Stimulated activated CD8-positive, alpha-beta memory T cell treated with anti-CD3 and anti-CD28 coated beads, Interleukin-4, amount 100 ng/mL, for 4 hours (primary cell): Measurements from ENCODE around the gene ALS2.
"Not testable (repeated sequence)": the region's sequence is repeated elsewhere in the genome, so short reads cannot be mapped to it uniquely, and the experiment has no call there.

Experiments used
- DNase-seq, 2 donors: peaks; one replicate each; pipeline ENCODE4 v3.0.0-alpha.2; 2020; ENCODE audit warnings: low read depth in 2 of 2, low spot score in 1 of 2

The ALS2 gene

GRCh38 chr2:201678401-201678800, 102.3 kb downstream of the ALS2 start:
- no peak for DNase-seq

GRCh38 chr2:201675454-201675853, 105.3 kb downstream of the ALS2 start:
- DNase-seq, result no peak

GRCh38 chr2:201674794-201675193, 105.9 kb downstream of the ALS2 start:
- DNase-seq, result no peak

GRCh38 chr2:201674298-201674697, 106.4 kb downstream of the ALS2 start:
- no peak for DNase-seq

GRCh38 chr2:201673546-201673945, 107.2 kb downstream of the ALS2 start:
- DNase-seq, result no peak

- DNase-seq, result not testable (repeated sequence)
Measured at GRCh38 chr2:201671205-201671604, 109.5 kb downstream of the ALS2 start.

- DNase-seq, result no peak
Measured at GRCh38 chr2:201669865-201670264, 110.9 kb downstream of the ALS2 start.

- DNase-seq, result no peak
Measured at GRCh38 chr2:201668402-201668910, 112.3 kb downstream of the ALS2 start.

- no peak for DNase-seq
Measured at GRCh38 chr2:201664334-201664733, 116.4 kb downstream of the ALS2 start.

GRCh38 chr2:201661366-201661765, 119.4 kb downstream of the ALS2 start:
- no peak for DNase-seq

- no peak for DNase-seq
Measured at GRCh38 chr2:201660293-201660895, 120.3 kb downstream of the ALS2 start.

- no peak for DNase-seq
Measured at GRCh38 chr2:201656740-201657139, 124.0 kb downstream of the ALS2 start.

GRCh38 chr2:201656102-201656501, 124.6 kb downstream of the ALS2 start:
- DNase-seq, result no peak

- no peak for DNase-seq
Measured at GRCh38 chr2:201654616-201655384, 125.9 kb downstream of the ALS2 start.

GRCh38 chr2:201653221-201653620, 127.5 kb downstream of the ALS2 start:
- no peak for DNase-seq
